HG03196 (cell line): ENCODE data around the gene ZBTB6.
A peak's percentile ranks its signal among the peaks of the same experiment; 100 is the strongest.
"Not testable (repeated sequence)": the region's sequence is repeated elsewhere in the genome, so short reads cannot be mapped to it uniquely, and the experiment has no call there.

Experiments
- ATAC-seq: cut with Tn5 transposase; IDR thresholded peaks from one replicate; pipeline ENCODE4 v1.9.1; 2021; ENCODE audit not compliant: unreplicated experiment

ZBTB6 gene

DNA sequence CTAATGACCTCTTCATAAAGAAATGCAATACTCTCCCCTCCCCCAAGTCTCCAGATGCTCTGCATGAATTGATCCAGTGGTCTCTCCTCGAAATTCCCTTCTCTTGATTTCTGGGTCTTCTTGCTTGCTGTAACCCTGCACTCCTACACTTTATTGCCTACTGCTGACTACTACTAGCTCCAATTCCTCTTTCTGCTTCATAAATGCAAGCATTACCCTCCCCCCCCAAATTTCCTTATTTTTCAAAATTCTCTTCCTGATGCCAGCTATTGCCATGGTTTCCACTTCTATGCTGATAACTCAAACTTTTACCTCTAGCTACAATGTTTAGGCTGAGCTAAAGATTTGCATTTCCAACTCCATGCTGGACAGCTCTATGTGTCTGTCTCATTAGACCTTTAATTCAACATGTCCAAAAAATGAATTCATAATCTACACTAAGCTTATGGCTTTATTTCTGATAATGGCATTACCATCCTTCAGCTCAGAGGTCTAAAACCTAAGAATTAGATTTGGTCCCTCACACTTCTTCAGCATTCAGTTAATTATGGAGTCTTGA is 16.8 kb upstream of the ZBTB6 start:
- no peak for ATAC-seq

DNA sequence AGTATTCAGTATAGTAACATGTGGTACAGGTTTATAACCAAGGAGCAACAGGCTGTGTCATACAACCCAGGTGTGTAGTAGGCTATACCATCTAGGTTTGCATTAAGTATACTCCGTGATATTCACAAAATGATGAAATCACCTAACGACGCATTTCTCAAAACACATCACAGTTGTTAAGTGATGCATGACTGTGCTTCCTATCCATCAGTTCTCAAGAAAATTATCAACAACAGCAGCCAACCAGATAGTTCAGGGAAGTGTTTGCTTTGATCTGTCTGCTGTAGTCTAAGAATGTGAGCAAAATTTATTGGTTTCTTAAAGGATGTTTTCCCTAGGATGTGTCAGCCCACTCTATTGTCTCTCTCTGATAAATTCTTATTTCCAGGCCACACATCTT is 10.8 kb upstream of the ZBTB6 start:
- ATAC-seq = no peak

DNA sequence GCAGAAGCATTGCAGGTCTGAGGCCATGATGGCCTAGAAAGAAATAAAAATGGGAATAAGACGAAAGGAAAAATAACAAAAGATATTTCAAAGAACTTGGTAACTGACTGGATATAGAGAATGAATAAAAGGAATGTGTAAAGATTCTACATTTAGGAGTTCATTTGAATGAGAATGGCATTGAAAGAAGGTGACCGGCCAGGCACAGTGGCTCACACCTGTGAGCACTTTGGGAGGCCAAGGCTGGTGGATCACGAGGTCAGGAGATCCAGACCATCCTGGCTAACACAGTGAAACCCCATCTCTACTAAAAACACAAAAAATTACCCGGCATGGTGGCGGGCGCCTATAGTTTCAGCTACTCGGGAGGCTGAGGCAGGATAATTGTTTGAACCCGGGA is 9.6 kb upstream of the ZBTB6 start:
- ATAC-seq = no peak

DNA sequence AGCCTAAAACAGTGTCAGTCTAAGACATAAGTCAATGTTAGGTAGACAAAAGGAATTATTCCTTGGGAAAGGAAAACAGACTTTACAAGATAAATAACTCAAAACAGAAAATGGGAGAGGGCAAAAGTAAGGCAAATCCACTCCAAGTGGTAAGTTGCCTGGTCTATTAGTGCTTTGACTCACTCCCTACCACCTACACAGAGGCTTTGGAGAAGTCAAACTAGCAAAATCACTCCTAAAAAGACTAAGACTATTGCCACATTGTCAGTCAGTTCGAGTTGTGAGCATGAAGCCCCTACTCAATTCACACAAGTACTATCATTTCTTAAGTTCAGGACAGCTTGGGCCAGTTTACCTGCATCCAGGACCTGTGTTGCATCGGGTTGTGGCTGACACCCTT is 5.2 kb upstream of the ZBTB6 start:
- ATAC-seq = no peak

DNA sequence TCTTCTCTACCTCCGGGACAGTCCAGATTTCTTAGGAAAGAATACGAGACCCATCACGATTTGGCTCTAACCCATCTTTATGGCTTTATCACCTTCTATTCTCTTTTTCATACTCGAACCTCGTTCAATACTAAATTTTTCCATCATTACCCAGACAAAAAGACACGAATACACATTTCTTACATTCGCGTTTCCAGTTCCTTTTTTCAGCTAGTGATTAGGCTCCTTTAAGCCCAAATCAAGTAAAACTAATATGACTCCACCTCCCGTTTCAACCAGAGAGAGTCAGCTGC is 506 bp downstream of the ZBTB6 start:
- no peak for ATAC-seq

DNA sequence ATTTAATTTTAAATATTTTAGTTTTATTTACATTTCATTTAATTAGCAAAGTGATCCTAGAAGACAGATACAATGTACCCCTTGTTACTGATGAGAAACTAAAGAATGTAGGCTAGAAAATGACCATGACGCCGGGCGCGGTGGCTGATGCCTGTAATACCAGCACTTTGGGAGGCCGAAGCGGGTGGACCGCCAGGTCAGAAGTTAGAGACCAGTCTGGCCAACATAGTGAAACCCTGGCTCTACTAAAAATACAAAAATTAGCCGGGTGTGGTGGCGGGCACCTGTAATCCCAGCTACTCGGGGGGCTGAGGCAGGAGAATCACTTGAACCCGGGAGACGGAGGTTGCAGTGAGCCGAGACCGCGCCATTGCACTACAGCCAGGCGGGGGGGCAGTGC is 7.0 kb downstream of the ZBTB6 start:
- not testable (repeated sequence) for ATAC-seq

GRCh38 chr9:122904823-122905710 is 8.1 kb downstream of the ZBTB6 start, which contains the start of gene RC3H2:
Gene RC3H2 (minus strand): TSS chr9:122905359. CDS start chr9:122897509, 7,850 bp downstream.
- peak; percentile 80 for ATAC-seq

GRCh38 chr9:122904466-122904822 is 8.7 kb downstream of the ZBTB6 start:
- peak; percentile 23 for ATAC-seq

GRCh38 chr9:122900791-122901190 is 12.3 kb downstream of the ZBTB6 start:
- no peak for ATAC-seq

GRCh38 chr9:122897969-122898368 is 15.2 kb downstream of the ZBTB6 start:
- no peak for ATAC-seq

GRCh38 chr9:122888480-122888879 is 24.6 kb downstream of the ZBTB6 start:
- no peak for ATAC-seq

DNA sequence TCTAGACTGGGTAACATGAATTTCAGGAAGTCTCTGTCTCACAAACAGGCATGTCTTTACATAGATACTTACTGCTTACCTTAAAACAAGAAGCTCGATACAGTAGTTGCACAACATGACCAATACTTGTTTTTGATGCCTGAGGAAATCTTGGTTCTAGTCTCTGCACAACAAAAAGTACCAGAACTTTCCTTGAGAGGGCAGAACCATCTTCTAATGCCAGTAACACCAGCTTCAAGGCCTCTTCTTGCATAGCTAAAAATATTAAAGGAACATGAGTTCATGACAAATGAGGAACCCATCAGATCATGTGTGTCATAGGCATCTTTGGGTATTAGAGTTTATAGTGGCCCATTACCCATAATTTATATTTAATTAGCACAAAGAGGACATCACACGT is 30.0 kb downstream of the ZBTB6 start:
- no peak for ATAC-seq

DNA sequence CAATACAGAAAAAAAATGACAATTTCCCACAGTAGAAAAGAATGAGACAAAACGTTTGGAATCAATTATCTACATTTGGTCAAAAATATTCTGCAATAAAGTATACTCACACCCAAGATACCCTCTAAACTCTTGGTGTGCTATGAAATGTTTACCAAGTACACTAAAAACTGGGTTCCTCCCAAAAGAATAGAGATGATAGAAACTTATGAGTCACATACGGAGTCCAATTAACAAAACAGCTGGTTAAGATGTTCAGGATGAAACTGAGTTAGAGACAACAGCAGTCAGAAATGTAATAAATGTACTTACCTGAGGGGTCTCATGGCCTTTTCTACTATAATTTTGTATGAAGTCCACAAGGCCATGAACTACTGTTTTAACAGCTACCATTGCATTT is 33.7 kb downstream of the ZBTB6 start:
- ATAC-seq = no peak

- no peak for ATAC-seq
Observed at GRCh38 chr9:122875523-122875922, 37.6 kb downstream of the ZBTB6 start.

DNA sequence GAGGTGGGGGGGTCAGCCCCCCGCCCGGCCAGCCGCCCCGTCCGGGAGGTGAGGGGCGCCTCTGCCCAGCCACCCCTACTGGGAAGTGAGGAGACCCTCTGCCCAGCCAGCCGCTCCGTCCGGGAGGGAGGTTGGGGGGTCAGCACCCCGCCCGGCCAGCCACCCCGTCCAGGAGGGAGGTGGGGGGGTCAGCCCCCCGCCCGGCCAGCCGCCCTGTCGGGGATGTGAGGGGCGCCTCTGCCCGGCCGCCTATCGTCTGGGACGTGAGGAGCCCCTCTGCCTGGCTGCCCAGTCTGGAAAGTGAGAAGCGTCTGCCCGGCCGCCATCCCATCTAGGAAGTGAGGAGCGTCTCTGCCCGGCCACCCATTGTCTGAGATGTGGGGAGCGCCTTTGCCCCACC is 45.8 kb downstream of the ZBTB6 start:
- not testable (repeated sequence) for ATAC-seq

DNA sequence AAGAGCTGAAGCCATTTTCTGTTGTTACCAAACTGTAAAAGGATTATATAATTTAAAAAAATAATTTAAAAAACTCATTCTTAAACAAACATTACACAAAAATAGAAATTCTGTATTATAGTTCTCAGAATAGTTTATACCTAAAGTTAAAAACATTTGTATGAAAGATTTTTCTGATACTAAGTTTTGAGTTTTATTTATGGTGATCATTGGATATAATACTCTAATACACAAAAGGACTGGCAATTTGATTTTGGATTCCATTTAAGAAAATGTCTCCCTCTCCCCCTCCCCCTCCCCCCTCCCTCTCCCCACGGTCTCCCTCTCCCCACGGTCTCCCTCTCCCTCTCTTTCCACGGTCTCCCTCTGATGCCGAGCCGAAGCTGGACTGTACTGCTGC is 47.0 kb downstream of the ZBTB6 start:
- ATAC-seq = no peak

DNA sequence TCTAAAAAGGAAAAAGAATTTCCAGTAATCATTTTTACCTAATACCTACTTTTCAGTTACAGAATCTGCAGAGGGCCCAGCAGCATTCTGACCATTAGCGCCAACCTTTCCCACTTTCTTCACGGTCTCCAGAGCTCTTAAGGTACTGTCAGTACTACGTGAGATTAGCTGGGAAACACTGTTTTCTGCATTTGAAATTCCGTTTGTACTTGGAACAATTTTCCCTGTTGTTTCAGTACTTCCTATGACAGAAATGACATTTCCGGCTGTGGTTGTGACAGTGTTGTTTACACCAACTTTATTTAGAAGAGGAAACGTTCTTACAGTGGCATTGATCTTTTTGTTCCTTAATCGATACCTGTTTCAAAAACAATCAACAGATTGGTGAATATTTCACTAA is 47.8 kb downstream of the ZBTB6 start:
- ATAC-seq = no peak

DNA sequence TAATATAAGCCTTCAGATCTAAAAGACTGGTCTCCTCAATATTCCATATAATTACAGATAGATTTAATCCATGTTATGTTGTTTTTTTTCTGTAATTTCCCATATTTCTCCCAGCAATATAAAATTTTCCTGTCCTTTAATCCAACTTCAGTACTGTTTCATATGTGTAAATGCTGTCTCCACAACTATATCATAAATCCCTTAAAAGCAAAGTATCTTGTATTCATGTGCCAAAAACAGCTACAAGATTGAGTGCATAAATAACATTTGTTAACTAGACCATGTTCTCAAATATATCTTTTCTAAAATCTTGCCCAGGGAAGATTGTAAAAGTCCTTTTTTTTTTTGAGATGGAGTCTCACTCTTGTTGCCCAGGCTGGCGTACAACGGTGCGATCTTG is 49.7 kb downstream of the ZBTB6 start:
- no peak for ATAC-seq

GRCh38 chr9:122860319-122861142 is 52.6 kb downstream of the ZBTB6 start:
- ATAC-seq = no peak
